WTC11 (cell line): ENCODE data around the gene PDZD2. TPM values are rescaled to one million over a fixed set of nuclear protein-coding genes. Genes with fewer than 3 reads are reported as not detected.

Experiments
- ATAC-seq: fragments of 200-7000 bp; cut with Tn5 transposase; 2 replicates; pipeline ENCODE4 v1.10.0; 2021; ENCODE audit warnings: mild to moderate bottlenecking, moderate library complexity
- CTCF ChIA-PET: fragments of 300-600 bp; sonication (Branson Sonifier 250); formaldehyde crosslinking; loops from one replicate; lab custom pipeline; 2021; ENCODE audit warnings: antibody characterized with exemption; lab: Charles Lee
- POLR2A ChIA-PET: fragments of 350-600 bp; sonication (Branson Sonifier 250); formaldehyde crosslinking; loops from one replicate; lab custom pipeline; 2021; ENCODE audit warnings: antibody characterized with exemption; lab: Charles Lee
- DNase-seq: peaks from one replicate; pipeline ENCODE4 v3.0.0; 2021; ENCODE audit warnings: low spot score
- H3K27ac Mint-ChIP-seq: 2 replicates; pipeline ENCODE4 v1.8.0; 2021; ENCODE audit warnings: mixed read lengths
- H3K27me3 Mint-ChIP-seq: 2 replicates; pipeline ENCODE4 v1.8.0; 2021; ENCODE audit warnings: low read depth, mild to moderate bottlenecking, moderate library complexity, mixed read lengths
- H3K36me3 Mint-ChIP-seq: 2 replicates; pipeline ENCODE4 v1.8.0; 2021; ENCODE audit warnings: mixed read lengths
- H3K4me1 Mint-ChIP-seq: 2 replicates; pipeline ENCODE4 v1.8.0; 2022; ENCODE audit warnings: mixed read lengths
- H3K4me3 Mint-ChIP-seq: 2 replicates; pipeline ENCODE4 v1.8.0; 2021; ENCODE audit warnings: mild to moderate bottlenecking, moderate library complexity, mixed read lengths
- H3K9me3 Mint-ChIP-seq: 2 replicates; pipeline ENCODE4 v1.8.0; 2021; ENCODE audit warnings: mixed read lengths
- ATF1 ChIP-seq: sonication (generic); formaldehyde crosslinking; IDR thresholded peaks from 2 replicates; pipeline ENCODE4 v1.8.1; 2023; ENCODE audit warnings: mild to moderate bottlenecking, moderate library complexity, missing genetic modification reagents
- ATF2 ChIP-seq: sonication (generic); formaldehyde crosslinking; IDR thresholded peaks from 2 replicates; pipeline ENCODE4 v1.8.1; 2022; ENCODE audit warnings: low read depth, missing genetic modification reagents, borderline replicate concordance
- CREM ChIP-seq: sonication (generic); formaldehyde crosslinking; IDR thresholded peaks from 2 replicates; pipeline ENCODE4 v1.8.1; 2022; ENCODE audit warnings: mild to moderate bottlenecking, missing genetic modification reagents, moderate library complexity
- EMX1 ChIP-seq: fragments of 250-450 bp; sonication (Bioruptor Pico); IDR thresholded peaks from 2 replicates; pipeline ENCODE4 v1.8.0; 2021; ENCODE audit warnings: mild to moderate bottlenecking
- FOXP1 ChIP-seq: sonication (generic); formaldehyde crosslinking; IDR thresholded peaks from 2 replicates; pipeline ENCODE4 v1.8.0; 2022; ENCODE audit warnings: missing genetic modification reagents, mild to moderate bottlenecking, moderate library complexity, borderline replicate concordance
- FOXP4 ChIP-seq: sonication (generic); formaldehyde crosslinking; IDR thresholded peaks from 2 replicates; pipeline ENCODE4 v1.8.0; 2022; ENCODE audit warnings: mild to moderate bottlenecking, missing genetic modification reagents
- GTF2I ChIP-seq: fragments of 250-450 bp; sonication (Bioruptor Pico); conservative IDR thresholded peaks from 2 replicates; pipeline ENCODE4 v1.4.0; 2021; ENCODE audit warnings: mild to moderate bottlenecking
- JUN ChIP-seq: sonication (generic); formaldehyde crosslinking; IDR thresholded peaks from 2 replicates; pipeline ENCODE4 v1.8.0; 2023; ENCODE audit warnings: mild to moderate bottlenecking, missing genetic modification reagents
- MAX ChIP-seq: sonication (generic); formaldehyde crosslinking; IDR thresholded peaks from 2 replicates; pipeline ENCODE4 v1.8.0; 2022; ENCODE audit warnings: mild to moderate bottlenecking, missing genetic modification reagents
- MXD4 ChIP-seq: fragments of 250-450 bp; sonication (Bioruptor Pico); IDR thresholded peaks from 2 replicates; pipeline ENCODE4 v1.8.0; 2021; ENCODE audit warnings: mild to moderate bottlenecking, moderate library complexity, borderline replicate concordance
- MYBL2 ChIP-seq: sonication (generic); formaldehyde crosslinking; IDR thresholded peaks from 2 replicates; pipeline ENCODE4 v1.8.1; 2023; ENCODE audit warnings: mild to moderate bottlenecking, moderate library complexity, missing genetic modification reagents
- PRDM15 ChIP-seq: sonication (generic); formaldehyde crosslinking; IDR thresholded peaks from 2 replicates; pipeline ENCODE4 v1.8.0; 2022; ENCODE audit warnings: missing genetic modification reagents
- RELA ChIP-seq: sonication (generic); formaldehyde crosslinking; IDR thresholded peaks from 2 replicates; pipeline ENCODE4 v1.8.1; 2022; ENCODE audit warnings: missing genetic modification reagents, mild to moderate bottlenecking, borderline replicate concordance
- TEAD1 ChIP-seq: sonication (generic); formaldehyde crosslinking; IDR thresholded peaks from 2 replicates; pipeline ENCODE4 v1.8.0; 2022; ENCODE audit warnings: mild to moderate bottlenecking, missing genetic modification reagents
- ZNF138 ChIP-seq: sonication (generic); formaldehyde crosslinking; conservative IDR thresholded peaks from 2 replicates; pipeline ENCODE4 v1.8.1; 2022; ENCODE audit warnings: mild to moderate bottlenecking, moderate library complexity, missing genetic modification reagents
- ZNF263 ChIP-seq: sonication (generic); formaldehyde crosslinking; IDR thresholded peaks from 2 replicates; pipeline ENCODE4 v1.8.1; 2022; ENCODE audit warnings: low read depth, mild to moderate bottlenecking, moderate library complexity, missing genetic modification reagents
- ZNF281 ChIP-seq: sonication (generic); formaldehyde crosslinking; IDR thresholded peaks from 2 replicates; pipeline ENCODE4 v1.8.0; 2023; ENCODE audit warnings: mild to moderate bottlenecking, missing genetic modification reagents
- ZNF532 ChIP-seq: fragments of 250-450 bp; sonication (Bioruptor Pico); IDR thresholded peaks from 2 replicates; pipeline ENCODE4 v1.9.0; 2021; ENCODE audit warnings: mild to moderate bottlenecking, borderline replicate concordance
- ZNF671 ChIP-seq: fragments of 250-450 bp; sonication (Bioruptor Pico); IDR thresholded peaks from 2 replicates; pipeline ENCODE4 v1.8.0; 2021; ENCODE audit warnings: mild to moderate bottlenecking
- total RNA-seq: library from RNA; stranded (reverse); gene quantifications from 3 replicates; pipeline ENCODE4 v1.2.3, GENCODE V29; 2021

The PDZD2 gene
- total RNA-seq, 1 experiment from 2014 or later = 11.4 TPM

- Mint-ChIP-seq H3K4me1 (peaks cover 8% of the 10 kb centered on the region; the same call in 1 of the 2 replicates), H3K4me3 (no peak overlapping the region), H3K27me3 (no peaks in the 10 kb centered on the region), H3K36me3 (no peaks in the 10 kb centered on the region), H3K9me3 (peaks cover 21% of the 10 kb centered on the region), H3K27ac (no peak overlapping the region)
- ATAC-seq = no peak
- CTCF ChIA-PET = interaction anchor here (1.5 kb wide), 1 partner anchor 11 kb away, joined by 4 read pairs; no protein-coding TSS in a partner anchor
- POLR2A ChIA-PET = no interaction called here
- DNase-seq = no peak
- TF ChIP-seq CREM (CRISPR knock-in tag) (no peak), GTF2I (CRISPR knock-in tag) (no peak), JUN (CRISPR knock-in tag) (no peak), ZNF532 (no peak), TEAD1 (CRISPR knock-in tag) (no peak), FOXP4 (no peak), EMX1 (CRISPR knock-in tag) (no peak), ZNF671 (CRISPR knock-in tag) (no peak), ZNF263 (CRISPR knock-in tag) (no peak), ATF1 (CRISPR knock-in tag) (no peak), MXD4 (CRISPR knock-in tag) (no peak), MAX (CRISPR knock-in tag) (no peak), FOXP1 (no peak), PRDM15 (no peak), ZNF281 (no peak), ATF2 (CRISPR knock-in tag) (no peak), RELA (CRISPR knock-in tag) (no peak), MYBL2 (CRISPR knock-in tag) (no peak), ZNF138 (CRISPR knock-in tag) (no peak)
These were observed 159.2 kb downstream of the PDZD2 start for GRCh38 chr5:31798168-31798567.
